Ectodermal cell (in vitro differentiated cells): ENCODE results near the gene DRAXIN. TPM values are rescaled to one million over a fixed set of nuclear protein-coding genes. Genes with fewer than 3 reads are reported as not detected.
"Not testable (repeated sequence)": the region's sequence is repeated elsewhere in the genome, so short reads cannot be mapped to it uniquely, and the experiment has no call there.

Source experiments
- H3K27ac ChIP-seq: 2 replicates; pipeline ENCODE4 v1.7.0; 2013; ENCODE audit warnings: mild to moderate bottlenecking, low read depth, low read length; ENCODE audit not compliant: insufficient read depth, poor library complexity, severe bottlenecking
- H3K27me3 ChIP-seq: 2 replicates; pipeline ENCODE4 v1.7.0; 2013; ENCODE audit warnings: mild to moderate bottlenecking, low read length; ENCODE audit not compliant: insufficient read depth, control insufficient read depth, poor library complexity, severe bottlenecking
- H3K36me3 ChIP-seq: one replicate; pipeline ENCODE4 v1.7.0; 2013; ENCODE audit warnings: low read length; ENCODE audit not compliant: control insufficient read depth, insufficient read depth
- H3K4me1 ChIP-seq: one replicate; pipeline ENCODE4 v1.7.0; 2013; ENCODE audit warnings: low read length; ENCODE audit not compliant: control insufficient read depth, insufficient read depth
- H3K4me3 ChIP-seq: 2 replicates; pipeline ENCODE4 v1.7.0; 2013; ENCODE audit warnings: low read depth, low read length, control low read depth; ENCODE audit not compliant: insufficient read depth
- H3K9me3 ChIP-seq: 2 replicates; pipeline ENCODE4 v1.7.0; 2013; ENCODE audit warnings: mild to moderate bottlenecking, low read length, moderate library complexity; ENCODE audit not compliant: control insufficient read depth
- WGBS, 2 experiments: methylation state at CpG; one replicate each; pipeline ENCODE4 v1.1.7; 2013; ENCODE audit warnings: missing lambda C conversion rate in 2 of 2; 5-methylcytosine and 5-hydroxymethylcytosine counted together
- polyA plus RNA-seq, 4 experiments: library from polyadenylated mRNA; stranded (reverse); fragments of 50-300 nt; gene quantifications; one replicate each; pipeline ENCODE4 v1.2.3, GENCODE V29; 2013

The DRAXIN gene, protein sequence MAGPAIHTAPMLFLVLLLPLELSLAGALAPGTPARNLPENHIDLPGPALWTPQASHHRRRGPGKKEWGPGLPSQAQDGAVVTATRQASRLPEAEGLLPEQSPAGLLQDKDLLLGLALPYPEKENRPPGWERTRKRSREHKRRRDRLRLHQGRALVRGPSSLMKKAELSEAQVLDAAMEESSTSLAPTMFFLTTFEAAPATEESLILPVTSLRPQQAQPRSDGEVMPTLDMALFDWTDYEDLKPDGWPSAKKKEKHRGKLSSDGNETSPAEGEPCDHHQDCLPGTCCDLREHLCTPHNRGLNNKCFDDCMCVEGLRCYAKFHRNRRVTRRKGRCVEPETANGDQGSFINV
- polyA plus RNA-seq (2013, experiment 1 of 4), result 35.0 TPM
- 38.1 TPM for polyA plus RNA-seq (2013, experiment 2 of 4)
- polyA plus RNA-seq (2013, experiment 3 of 4), result 26.6 TPM
- polyA plus RNA-seq (2013, experiment 4 of 4), result 28.9 TPM

DNA sequence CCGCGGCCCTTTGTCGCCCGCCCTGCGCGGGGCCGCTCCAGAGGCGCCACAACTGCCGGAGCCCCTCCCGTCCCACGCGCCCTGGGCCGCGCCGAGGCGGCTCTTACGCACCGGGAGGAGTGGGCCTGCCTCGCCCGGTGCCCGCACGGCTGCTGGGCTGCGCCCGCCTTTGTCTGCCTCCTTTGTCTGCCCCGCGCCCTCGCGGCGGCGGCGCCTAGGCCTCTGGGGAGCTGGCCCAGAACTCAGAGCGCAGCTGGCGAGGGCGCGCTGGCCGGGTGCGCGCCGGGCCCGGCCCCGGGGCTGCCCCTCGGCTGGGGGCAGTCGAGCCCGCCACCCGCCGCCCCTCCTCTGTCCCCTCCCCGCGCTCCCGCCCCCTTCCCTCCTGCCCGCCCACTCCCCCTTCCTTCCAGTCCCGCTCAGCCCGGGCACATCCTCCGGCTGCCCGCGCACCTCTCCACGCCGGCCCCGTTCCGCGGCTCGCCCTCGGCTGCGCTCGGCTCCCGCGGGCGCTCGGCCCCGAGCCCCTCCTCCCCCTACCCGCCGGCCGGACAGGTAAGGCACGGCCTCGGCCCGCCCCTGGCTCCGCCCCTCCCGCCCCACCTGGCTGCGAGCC is at the start of gene DRAXIN:
Gene DRAXIN (plus strand): TSS at position 409 of the 613 bp plus-strand sequence. CDS start 14,549 bp downstream, outside the sequence.
- Histone ChIP-seq H3K4me1 (peaks cover 22% of the 10 kb centered on the region), H3K27me3 (peaks cover 19% of the 10 kb centered on the region), H3K9me3 (no peaks in the 10 kb centered on the region), H3K27ac (peak within 1 kb of the TSS; percentile 97), H3K4me3 (peak within 1 kb of the TSS; percentile 75), H3K36me3 (no peaks in the 10 kb centered on the region)
- 0% methylated on average over 76 to 78 of the region's 78 CpGs for WGBS, 2 experiments

DNA sequence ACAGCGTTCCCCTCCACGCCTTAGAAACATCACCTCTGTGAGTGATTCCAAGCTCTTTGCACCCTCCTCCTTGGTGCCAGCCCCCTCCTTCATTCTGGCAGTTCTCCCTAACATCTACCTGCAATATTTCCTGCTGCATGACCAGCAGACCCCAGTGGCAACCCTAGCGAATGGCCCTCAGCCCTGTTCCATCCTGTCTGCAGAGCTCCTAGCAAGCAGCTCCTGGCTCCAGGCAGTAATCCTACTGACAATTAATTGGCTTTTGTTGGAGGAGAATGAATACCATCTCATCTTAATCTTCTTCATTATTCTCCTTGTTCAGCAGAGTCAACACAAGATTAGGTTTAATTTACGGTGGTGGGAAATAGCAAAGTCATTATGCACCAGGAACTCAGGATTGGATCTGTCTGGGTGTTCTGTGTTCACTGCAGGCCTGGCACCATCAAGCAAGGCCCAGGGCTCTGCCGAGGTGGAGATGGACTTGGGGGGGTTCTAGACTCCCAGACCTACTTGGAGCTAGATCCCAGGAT is 49.7 kb upstream of the DRAXIN start:
- Histone ChIP-seq H3K27ac (no peak overlapping the region), H3K36me3 (no peaks in the 10 kb centered on the region)

DNA sequence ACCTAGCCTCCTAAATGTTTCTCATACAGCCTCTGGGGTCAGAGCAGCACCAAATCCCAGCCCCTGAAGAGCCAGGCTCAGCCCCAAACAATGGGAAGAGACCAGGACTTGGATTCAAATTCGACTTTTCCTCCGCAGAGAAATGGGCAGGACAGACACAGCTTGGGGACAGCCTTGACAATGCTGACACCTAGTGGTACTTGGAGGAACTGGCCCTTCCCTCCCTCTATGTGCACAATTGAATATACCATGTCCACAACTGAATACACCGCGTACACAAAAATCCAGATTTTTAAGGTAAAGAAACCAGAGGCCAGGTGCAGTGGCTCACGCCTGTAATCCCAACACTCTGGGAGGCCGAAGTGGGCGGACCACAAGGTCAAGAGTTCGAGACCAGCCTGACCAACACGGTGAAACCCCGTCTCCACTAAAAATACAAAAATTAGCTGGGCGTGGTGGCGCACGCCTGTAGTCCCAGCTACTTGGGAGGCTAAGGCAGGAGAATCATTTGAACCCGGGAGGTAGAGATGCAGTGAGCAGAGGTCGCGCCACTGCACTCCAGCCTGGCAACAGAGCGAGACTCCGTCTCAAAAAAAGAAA is 49.0 kb upstream of the DRAXIN start:
- 54 to 59% methylated on average over 18 of the region's 18 CpGs for WGBS, 2 experiments
- H3K4me3 ChIP-seq, H3K36me3 ChIP-seq, H3K27ac ChIP-seq, H3K27me3 ChIP-seq, H3K9me3 ChIP-seq, H3K4me1 ChIP-seq: not testable (repeated sequence)

More for the DNA sequence above, 49.7 kb upstream of the DRAXIN start:
- Histone ChIP-seq H3K9me3 (no peaks in the 10 kb centered on the region), H3K4me3 (no peak overlapping the region), H3K4me1 (no peaks in the 10 kb centered on the region), H3K27me3 (no peaks in the 10 kb centered on the region)
- WGBS, 2 experiments, result 83 to 85% methylated on average over 5 of the region's 5 CpGs

DNA sequence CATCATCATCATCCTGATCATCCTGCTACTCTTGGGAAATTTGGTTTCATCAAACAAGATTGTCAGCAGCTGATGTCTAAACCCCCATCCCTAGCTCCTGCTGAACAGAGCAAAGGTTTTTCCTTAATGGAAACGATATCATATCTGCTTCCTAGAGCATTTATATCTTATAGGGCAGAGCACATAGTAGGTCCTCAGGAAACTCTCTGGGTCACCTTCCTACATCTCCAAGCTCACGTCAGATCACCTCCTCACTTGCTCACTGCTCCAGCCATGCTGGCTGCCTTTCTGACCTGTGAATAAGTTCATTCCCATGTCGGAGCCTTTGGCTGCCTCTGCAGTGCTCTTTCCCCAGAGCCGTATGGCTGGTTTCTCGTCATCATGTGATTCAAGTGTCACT is 47.7 kb upstream of the DRAXIN start:
- Histone ChIP-seq H3K27ac (no peak overlapping the region), H3K9me3 (no peaks in the 10 kb centered on the region), H3K4me1 (peaks cover 8% of the 10 kb centered on the region), H3K36me3 (no peaks in the 10 kb centered on the region), H3K27me3 (peaks cover 11% of the 10 kb centered on the region), H3K4me3 (no peak overlapping the region)
- 78 to 84% methylated on average over 5 of the region's 5 CpGs for WGBS, 2 experiments

DNA sequence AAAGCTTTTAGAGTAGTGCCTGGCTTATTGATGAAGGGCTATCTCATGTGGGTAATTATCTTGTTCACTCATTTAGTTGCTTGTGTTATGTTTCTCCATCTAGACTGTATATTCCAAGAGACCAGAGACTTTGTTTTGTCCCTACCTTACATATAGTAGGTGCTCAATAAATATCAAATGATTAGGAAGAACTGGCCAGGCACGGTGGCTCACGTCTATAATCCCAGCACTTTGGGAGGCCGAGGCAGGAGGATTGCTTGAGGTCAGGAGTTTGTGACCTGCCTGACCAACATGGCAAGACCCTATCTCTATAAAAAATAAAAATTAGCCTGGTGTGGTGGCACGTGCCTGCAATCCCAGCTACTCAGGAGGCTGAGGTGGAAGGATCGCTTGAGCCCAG is 46.2 kb upstream of the DRAXIN start:
- 91 to 95% methylated on average over 5 of the region's 5 CpGs for WGBS, 2 experiments
- Histone ChIP-seq H3K9me3 (no peaks in the 10 kb centered on the region), H3K4me3 (no peak overlapping the region), H3K27me3 (peaks cover 26% of the 10 kb centered on the region), H3K36me3 (no peaks in the 10 kb centered on the region), H3K4me1 (peaks cover 13% of the 10 kb centered on the region), H3K27ac (no peak overlapping the region)

DNA sequence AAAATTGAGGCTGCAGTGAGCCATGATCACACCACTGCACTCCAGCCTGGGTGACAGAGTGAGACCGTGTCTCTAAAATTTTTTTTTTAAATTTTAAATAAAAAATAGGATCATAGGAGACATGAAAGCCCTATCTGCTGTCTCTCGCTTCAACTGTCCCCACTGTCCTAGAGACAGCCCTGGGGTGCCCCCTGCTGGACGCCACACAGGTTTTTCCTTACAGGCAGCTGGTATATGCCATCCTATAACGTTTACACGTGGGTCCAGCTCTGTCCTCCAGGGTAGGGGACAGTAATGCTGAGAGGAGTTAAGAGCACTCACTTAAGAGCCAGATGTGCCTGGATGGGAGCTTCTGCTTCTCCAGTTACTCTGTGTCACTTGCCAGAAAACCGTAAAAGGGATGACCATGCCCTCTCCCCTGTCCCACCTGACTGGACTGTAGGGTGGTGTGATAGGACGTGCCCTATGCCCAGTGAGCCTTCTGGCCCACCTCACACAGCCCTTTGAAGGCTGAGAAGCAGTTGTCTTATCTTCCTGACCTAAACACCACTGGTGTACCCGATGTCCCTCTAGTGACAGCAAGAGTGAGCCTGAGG is 45.7 kb upstream of the DRAXIN start:
- Histone ChIP-seq H3K36me3 (no peaks in the 10 kb centered on the region), H3K27ac (no peak overlapping the region), H3K4me3 (no peak overlapping the region), H3K27me3 (peaks cover 31% of the 10 kb centered on the region), H3K4me1 (peaks cover 15% of the 10 kb centered on the region), H3K9me3 (no peaks in the 10 kb centered on the region)
- 48 to 49% methylated on average over 7 to 8 of the region's 8 CpGs for WGBS, 2 experiments

DNA sequence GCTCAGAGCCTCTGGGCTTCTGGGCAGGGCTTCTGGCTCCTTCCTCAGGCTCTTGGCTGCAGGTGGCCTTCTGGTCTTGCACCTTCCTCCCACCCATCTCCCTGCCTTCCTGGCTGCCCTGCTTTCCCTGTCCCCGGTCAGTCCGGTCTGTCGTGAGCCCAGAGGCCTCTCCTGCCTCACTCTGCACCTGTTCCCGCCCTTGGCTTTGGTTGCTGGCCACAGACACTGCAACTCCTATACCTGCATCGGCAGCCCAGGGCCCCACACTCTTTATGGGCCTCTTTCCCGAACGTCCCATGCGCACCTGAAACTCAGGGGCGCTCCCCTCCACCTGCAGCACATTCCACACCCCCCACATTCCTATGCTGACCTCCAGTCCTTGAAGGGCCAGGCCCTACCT is 45.2 kb upstream of the DRAXIN start:
- H3K9me3 ChIP-seq, result no peaks in the 10 kb centered on the region
- H3K27ac ChIP-seq, result no peak overlapping the region
- H3K27me3 ChIP-seq, result peaks cover 36% of the 10 kb centered on the region
- H3K4me3 ChIP-seq, result no peak overlapping the region
- no peaks in the 10 kb centered on the region for H3K36me3 ChIP-seq
- H3K4me1 ChIP-seq, result peaks cover 15% of the 10 kb centered on the region
- WGBS, 2 experiments, result 87 to 91% methylated on average over 9 of the region's 9 CpGs

DNA sequence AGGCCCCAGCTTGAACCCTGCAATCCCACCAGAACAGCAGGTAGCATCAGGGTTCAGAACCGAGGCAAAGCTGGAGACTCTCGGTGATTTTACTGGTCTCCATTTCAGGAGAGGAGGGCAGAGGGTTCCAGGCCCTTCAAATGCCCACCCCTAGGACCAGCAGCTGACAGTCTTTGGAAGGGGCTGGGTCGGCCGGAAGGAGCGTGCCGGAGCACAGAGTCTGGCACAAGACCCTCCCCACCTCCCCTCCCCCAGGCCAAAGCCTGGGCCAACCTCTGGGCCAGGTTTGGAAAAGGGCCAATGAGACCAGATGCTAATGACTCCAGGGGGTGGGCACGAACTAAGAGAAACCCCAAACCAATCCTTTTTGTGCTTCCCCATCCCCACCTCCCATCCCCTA is 44.2 kb upstream of the DRAXIN start:
- Histone ChIP-seq H3K36me3 (no peaks in the 10 kb centered on the region), H3K27me3 (peaks cover 46% of the 10 kb centered on the region), H3K4me1 (peaks cover 15% of the 10 kb centered on the region), H3K27ac (no peak overlapping the region), H3K9me3 (no peaks in the 10 kb centered on the region), H3K4me3 (no peak overlapping the region)
- 80 to 89% methylated on average over 7 of the region's 7 CpGs for WGBS, 2 experiments

DNA sequence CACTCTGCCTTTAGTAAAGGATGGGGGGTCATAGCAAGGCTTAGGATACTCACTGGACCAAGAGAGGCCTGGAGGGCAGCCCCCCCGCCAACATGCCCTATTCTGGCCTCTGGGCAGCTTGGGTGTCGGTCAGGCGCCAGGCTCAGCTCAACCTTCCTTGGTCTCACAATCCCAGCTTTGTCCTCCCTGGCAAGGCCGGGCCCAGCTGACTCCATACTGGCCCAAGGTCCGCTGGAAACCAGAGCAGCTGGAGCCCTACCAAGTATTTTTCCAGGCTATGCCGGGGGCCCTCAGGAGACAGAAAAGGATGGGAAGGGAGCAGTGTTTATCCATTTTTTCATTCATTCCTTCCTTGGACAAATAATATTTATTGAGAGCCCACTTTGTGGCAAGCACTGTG is 43.5 kb upstream of the DRAXIN start:
- H3K4me1 ChIP-seq, result peaks cover 15% of the 10 kb centered on the region
- peaks cover 53% of the 10 kb centered on the region for H3K27me3 ChIP-seq
- no peaks in the 10 kb centered on the region for H3K9me3 ChIP-seq
- H3K36me3 ChIP-seq, result no peaks in the 10 kb centered on the region
- WGBS, 2 experiments, result 93 to 96% methylated on average over 6 of the region's 6 CpGs
- no peak overlapping the region for H3K27ac ChIP-seq
- H3K4me3 ChIP-seq, result no peak overlapping the region

DNA sequence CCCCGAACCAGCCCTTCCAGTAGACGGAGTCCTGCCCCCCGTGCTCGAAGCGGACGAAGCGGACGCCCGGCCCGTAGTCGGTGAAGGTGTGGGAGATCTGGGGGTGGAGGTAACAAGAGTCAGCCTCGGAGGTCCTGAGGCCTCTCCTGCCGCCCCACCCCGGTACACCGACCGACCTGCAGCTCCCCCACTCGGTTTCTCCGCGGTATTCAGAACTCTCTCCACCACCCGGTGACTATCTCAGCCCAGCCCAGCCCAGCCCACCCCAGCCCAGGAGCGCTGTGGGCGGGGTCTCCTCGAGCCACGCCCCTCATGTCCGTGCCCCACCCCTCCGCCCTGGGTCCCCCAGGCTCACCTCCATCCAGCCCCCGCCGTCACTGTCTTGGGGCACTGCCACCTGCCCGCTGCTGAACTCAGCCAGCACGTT is 42.8 kb upstream of the DRAXIN start:
- peaks cover 15% of the 10 kb centered on the region for H3K4me1 ChIP-seq
- 16% methylated on average over 30 of the region's 30 CpGs for WGBS, 2 experiments
- H3K4me3 ChIP-seq, result no peak overlapping the region
- H3K36me3 ChIP-seq, result no peaks in the 10 kb centered on the region
- no peaks in the 10 kb centered on the region for H3K9me3 ChIP-seq
- H3K27me3 ChIP-seq, result peaks cover 60% of the 10 kb centered on the region
- no peak overlapping the region for H3K27ac ChIP-seq
